Peyer's patch (tissue), 4 donors: Measurements from ENCODE around the gene CRIM1. TPM values are rescaled to one million over a fixed set of nuclear protein-coding genes. Genes with fewer than 3 reads are reported as not detected.
A peak's percentile ranks its signal among the peaks of the same experiment; 100 is the strongest.

Experiments used
- DNase-seq, 3 donors: peaks; one replicate each; pipeline ENCODE4 v3.0.0-alpha.2; 2017 to 2019
- H3K27ac ChIP-seq, 4 donors: fragments of 200-600 bp; sonication (generic); one replicate each; pipeline ENCODE4 v1.5.1; 2016 to 2019
- H3K27me3 ChIP-seq, 2 donors: fragments of 200-600 bp; sonication (generic); one replicate each; pipeline ENCODE4 v1.5.1; 2019
- H3K36me3 ChIP-seq, 3 donors: fragments of 200-600 bp; sonication (generic); one replicate each; pipeline ENCODE4 v1.5.1; 2016 to 2019
- H3K4me1 ChIP-seq, 4 donors: fragments of 200-600 bp; sonication (generic); one replicate each; pipeline ENCODE4 v1.5.1; 2016 to 2019
- H3K4me3 ChIP-seq, 4 donors: fragments of 200-600 bp; sonication (generic); 1 replicate in 3 of 4; 2 replicates in 1 of 4; pipeline ENCODE4 v1.5.1; 2016 to 2019; ENCODE audit warnings: mild to moderate bottlenecking in 1 of 4
- H3K9me3 ChIP-seq, 4 donors: fragments of 200-600 bp; sonication (generic); one replicate each; pipeline ENCODE4 v1.5.1; 2016 to 2019; ENCODE audit warnings: mild to moderate bottlenecking in 1 of 4
- POLR2A ChIP-seq, 2 donors: fragments of 450-650 bp; IDR thresholded peaks; one replicate each; pipeline ENCODE4 v1.5.1; 2017; ENCODE audit warnings: antibody characterized with exemption in 2 of 2, mild to moderate bottlenecking in 2 of 2, moderate library complexity in 2 of 2
- total RNA-seq, 4 donors: library from RNA; depleted of rRNA; stranded (reverse); fragments of >200 nt; gene quantifications; one replicate each; pipeline ENCODE4 v1.1.0, GENCODE V29; 2016
- TF ChIP-seq, protein P1 (sequence below), 6 experiments: fragments of 450-650 bp in 4 of 6; fragments of 200-600 bp in 2 of 6; sonication (generic) in 1 of 6; IDR thresholded peaks; one replicate each; pipeline ENCODE4 v1.5.1; 2017 to 2019; ENCODE audit warnings: antibody characterized with exemption in 6 of 6, mild to moderate bottlenecking in 3 of 6, moderate library complexity in 1 of 6

The CRIM1 gene
- total RNA-seq, 4 donors from 2014 or later = 29.9 to 181 (median 63.6) TPM

DNA sequence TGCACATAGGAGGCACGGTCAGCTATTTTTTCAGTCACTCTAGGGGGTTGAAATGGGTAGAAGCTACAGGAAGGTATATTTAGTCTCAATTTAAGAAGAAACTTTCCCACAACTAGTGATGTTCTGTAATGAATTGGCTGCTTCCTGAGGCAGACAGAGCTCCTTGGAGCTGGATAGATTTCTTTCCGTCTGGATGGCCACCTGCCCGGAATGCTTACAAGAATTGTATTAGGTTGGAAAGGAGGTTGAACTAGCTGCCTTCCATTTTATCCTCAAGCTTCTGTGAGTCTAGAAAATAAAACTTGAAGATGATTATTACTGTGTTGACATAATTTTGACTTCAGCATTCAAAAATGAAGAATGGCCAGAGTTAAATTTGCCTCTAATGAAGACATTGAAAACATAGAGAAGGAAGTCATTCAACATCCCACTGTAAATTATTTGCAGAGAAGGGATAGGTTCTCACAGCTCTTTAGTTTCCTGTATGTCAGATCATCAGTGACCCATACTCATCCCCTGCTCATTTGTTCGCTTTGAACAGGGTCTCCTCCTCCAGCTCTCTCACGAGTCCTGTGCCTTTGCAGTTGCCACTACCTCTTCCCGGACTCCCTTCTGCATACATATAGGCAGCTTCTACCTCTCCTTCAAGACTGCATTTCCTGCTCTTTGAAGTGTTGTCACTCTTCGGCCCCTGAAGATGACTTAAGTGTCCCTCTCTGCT, 88.8 kb downstream of the CRIM1 start:
- no peak for DNase-seq
- no peaks in the 10 kb centered on the region for H3K9me3 ChIP-seq
- TF ChIP-seq POLR2A (IDR thresholded peaks at IDR 0.05) = no peak
- TF ChIP-seq, protein P1, sequence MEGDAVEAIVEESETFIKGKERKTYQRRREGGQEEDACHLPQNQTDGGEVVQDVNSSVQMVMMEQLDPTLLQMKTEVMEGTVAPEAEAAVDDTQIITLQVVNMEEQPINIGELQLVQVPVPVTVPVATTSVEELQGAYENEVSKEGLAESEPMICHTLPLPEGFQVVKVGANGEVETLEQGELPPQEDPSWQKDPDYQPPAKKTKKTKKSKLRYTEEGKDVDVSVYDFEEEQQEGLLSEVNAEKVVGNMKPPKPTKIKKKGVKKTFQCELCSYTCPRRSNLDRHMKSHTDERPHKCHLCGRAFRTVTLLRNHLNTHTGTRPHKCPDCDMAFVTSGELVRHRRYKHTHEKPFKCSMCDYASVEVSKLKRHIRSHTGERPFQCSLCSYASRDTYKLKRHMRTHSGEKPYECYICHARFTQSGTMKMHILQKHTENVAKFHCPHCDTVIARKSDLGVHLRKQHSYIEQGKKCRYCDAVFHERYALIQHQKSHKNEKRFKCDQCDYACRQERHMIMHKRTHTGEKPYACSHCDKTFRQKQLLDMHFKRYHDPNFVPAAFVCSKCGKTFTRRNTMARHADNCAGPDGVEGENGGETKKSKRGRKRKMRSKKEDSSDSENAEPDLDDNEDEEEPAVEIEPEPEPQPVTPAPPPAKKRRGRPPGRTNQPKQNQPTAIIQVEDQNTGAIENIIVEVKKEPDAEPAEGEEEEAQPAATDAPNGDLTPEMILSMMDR (IDR thresholded peaks at IDR 0.05) = no peak
- peaks cover 0 to 4% (median 0%) of the 10 kb centered on the region in 4 donors for H3K4me1 ChIP-seq
- H3K27ac ChIP-seq = no peak overlapping the region
- H3K4me3 ChIP-seq = no peak overlapping the region
- no peaks in the 10 kb centered on the region for H3K27me3 ChIP-seq
- H3K36me3 ChIP-seq = peaks cover 0 to 22% (median 0%) of the 10 kb centered on the region in 3 donors

DNA sequence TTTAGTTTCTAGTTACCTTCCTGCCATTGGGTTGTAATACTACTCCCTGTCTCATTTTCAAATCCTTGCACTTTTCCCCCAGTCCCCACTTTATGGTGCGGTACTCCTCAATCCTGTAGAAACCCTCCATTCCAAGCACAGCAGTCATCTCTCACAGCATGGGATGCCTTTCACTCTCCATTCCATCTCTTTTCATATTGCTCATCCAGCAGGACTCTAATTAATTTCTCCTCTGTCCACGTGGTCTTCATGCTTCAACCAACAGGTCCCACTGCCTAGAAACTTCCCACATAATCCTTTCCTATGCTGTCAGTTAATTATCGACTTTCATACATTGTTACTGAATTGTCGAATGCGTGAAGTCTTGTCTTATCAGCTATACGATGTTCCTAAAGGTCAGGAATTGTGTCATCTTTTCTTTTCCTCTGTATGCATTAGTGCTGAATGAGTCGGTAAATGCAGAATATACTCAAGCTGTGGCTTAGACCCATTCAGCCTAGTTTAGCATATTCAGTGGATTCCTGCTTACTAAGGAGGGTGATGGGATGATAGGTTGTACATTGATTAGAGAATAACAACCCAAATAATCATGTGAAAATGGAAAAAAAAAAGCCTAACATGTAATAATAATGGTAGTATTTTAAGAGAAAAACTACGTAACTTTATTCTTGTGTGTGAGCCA, 89.7 kb downstream of the CRIM1 start:
- TF ChIP-seq, protein P1 (IDR thresholded peaks at IDR 0.05) = no peak
- TF ChIP-seq POLR2A (IDR thresholded peaks at IDR 0.05) = no peak
- Histone ChIP-seq H3K4me1 (peaks cover 0 to 4% (median 0%) of the 10 kb centered on the region in 4 donors), H3K36me3 (peaks cover 0 to 23% (median 0%) of the 10 kb centered on the region in 3 donors), H3K9me3 (no peaks in the 10 kb centered on the region), H3K27me3 (no peaks in the 10 kb centered on the region), H3K4me3 (no peak overlapping the region), H3K27ac (no peak overlapping the region)
- DNase-seq = no peak

- DNase-seq = no peak
- Histone ChIP-seq H3K27me3 (no peaks in the 10 kb centered on the region), H3K4me3 (no peak overlapping the region), H3K27ac (peak overlapping the region in 1 of 4 donors; percentile 10), H3K36me3 (peaks cover 0 to 23% (median 0%) of the 10 kb centered on the region in 3 donors), H3K4me1 (peaks cover 0 to 4% (median 0%) of the 10 kb centered on the region in 4 donors), H3K9me3 (no peaks in the 10 kb centered on the region)
- TF ChIP-seq, protein P1 (IDR thresholded peaks at IDR 0.05) = no peak
- TF ChIP-seq POLR2A (IDR thresholded peaks at IDR 0.05) = no peak
Measured at GRCh38 chr2:36446294-36446693, 90.7 kb downstream of the CRIM1 start.

DNA sequence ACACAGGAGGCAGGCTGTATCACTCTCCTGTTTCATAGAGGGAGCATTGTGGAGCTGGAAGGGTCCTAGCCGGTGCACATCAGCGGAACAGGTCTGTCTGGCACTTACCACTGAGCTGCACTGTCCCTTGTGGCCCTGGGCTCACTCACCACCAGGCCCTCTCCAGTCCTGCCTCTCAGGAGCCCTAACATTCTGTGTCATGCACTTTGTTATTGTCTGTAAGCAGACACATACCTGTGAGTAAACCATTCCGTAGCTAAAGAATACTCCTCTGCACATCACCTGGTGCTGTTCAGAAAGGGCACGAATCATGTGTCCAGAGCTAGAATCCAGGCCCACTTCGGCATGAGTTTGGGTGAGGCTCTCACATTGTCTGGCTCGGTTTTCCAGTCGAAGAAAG, 93.6 kb downstream of the CRIM1 start:
- TF ChIP-seq POLR2A (IDR thresholded peaks at IDR 0.05) = no peak
- TF ChIP-seq, protein P1 (IDR thresholded peaks at IDR 0.05) = no peak
- Histone ChIP-seq H3K27me3 (no peaks in the 10 kb centered on the region), H3K4me3 (no peak overlapping the region), H3K27ac (peak overlapping the region in 1 of 4 donors; percentile 25), H3K36me3 (peaks cover 0 to 13% (median 0%) of the 10 kb centered on the region in 3 donors), H3K4me1 (no peaks in the 10 kb centered on the region), H3K9me3 (no peaks in the 10 kb centered on the region)
- no peak for DNase-seq

- no peaks in the 10 kb centered on the region for H3K9me3 ChIP-seq
- peak overlapping the region in 2 of 4 donors; percentile 22 to 39 for H3K27ac ChIP-seq
- DNase-seq = no peak
- H3K36me3 ChIP-seq = peaks cover 0 to 13% (median 0%) of the 10 kb centered on the region in 3 donors
- TF ChIP-seq, protein P1 (IDR thresholded peaks at IDR 0.05) = no peak
- no peak for TF ChIP-seq POLR2A (IDR thresholded peaks at IDR 0.05)
- no peaks in the 10 kb centered on the region for H3K27me3 ChIP-seq
- no peak overlapping the region for H3K4me3 ChIP-seq
- H3K4me1 ChIP-seq = no peaks in the 10 kb centered on the region
Measured at GRCh38 chr2:36449943-36450392, 94.4 kb downstream of the CRIM1 start.
